K562 (cell line): ENCODE data around the gene MAP3K19. TPM values are rescaled to one million over a fixed set of nuclear protein-coding genes. Genes with fewer than 3 reads are reported as not detected.
A peak's percentile ranks its signal among the peaks of the same experiment; 100 is the strongest.

Experiments used
- ATAC-seq: fragments of 200-7000 bp; cut with Tn5 transposase; 3 replicates; pipeline ENCODE4 v1.9.1; 2020; ENCODE audit warnings: moderate library complexity
- BruUV-seq: library from RNA; stranded (reverse); fragments of 400-500 nt; replicated peaks from 2 replicates; lab custom pipeline; 2021; lab: Mats Ljungman, UMichigan
- CTCF ChIA-PET: fragments of 300-600 bp; formaldehyde crosslinking; extraction: SDS; loops from one replicate; lab custom pipeline; 2021; ENCODE audit warnings: low intra/inter-chr PET ratio; lab: Yijun Ruan, JAX
- POLR2A ChIA-PET: fragments of 300-600, 350-650 bp; sonication (Branson Sonifier 250); formaldehyde crosslinking; extraction: SDS; loops from one replicate; lab custom pipeline; 2021; ENCODE audit warnings: antibody characterized with exemption, inconsistent platforms; lab: Yijun Ruan, JAX
- DNase-seq, 4 experiments: peaks; one replicate each; pipeline versions ENCODE4 v3.0.0 to v3.0.0-alpha.2; 2011 to 2018; ENCODE audit warnings: low spot score in 3 of 4, mixed read lengths in 3 of 4; ENCODE audit errors: extremely low read depth in 1 of 4
- FAIRE-seq: peaks from 2 replicates; lab custom pipeline; 2011; peaks lifted over from hg19 to GRCh38; lab: Jason Lieb, UNC
- H2AFZ ChIP-seq: 2 replicates; pipeline ENCODE4 v1.6.0; 2011; ENCODE audit warnings: low read depth, low read length, control low read depth, inconsistent platforms
- H3K27ac ChIP-seq: fragments of 200-600 bp; 3 replicates; pipeline ENCODE4 v1.8.0; 2011; ENCODE audit warnings: low read depth, mild to moderate bottlenecking, control low read depth, inconsistent platforms, low read length, moderate library complexity, mixed read lengths; ENCODE audit errors: extremely low read depth
- H3K27me3 ChIP-seq, 2 experiments: fragments of 300-600 bp in 1 of 2; 2 replicates in 1 of 2; 3 replicates in 1 of 2; pipeline versions ENCODE4 v1.6.0 to v1.8.0; 2011; ENCODE audit warnings: inconsistent platforms in 2 of 2, low read length in 2 of 2, mild to moderate bottlenecking in 1 of 2, mixed read lengths in 1 of 2, moderate library complexity in 1 of 2; ENCODE audit not compliant: control insufficient read depth in 2 of 2, insufficient read depth in 2 of 2
- H3K36me3 ChIP-seq: fragments of 300-600 bp; 3 replicates; pipeline ENCODE4 v1.8.0; 2011; ENCODE audit warnings: mild to moderate bottlenecking, low read length, inconsistent platforms; ENCODE audit not compliant: control insufficient read depth, insufficient read depth
- H3K4me1 ChIP-seq, 2 experiments: fragments of 200-600 bp in 1 of 2; replicated peaks in 1 of 2; 2 replicates in 1 of 2; 3 replicates in 1 of 2; pipeline versions ENCODE4 v1.5.1 to v1.8.0; 2011; ENCODE audit warnings: inconsistent platforms in 2 of 2, low read length in 2 of 2, mild to moderate bottlenecking in 1 of 2, mixed read lengths in 1 of 2, moderate library complexity in 1 of 2; ENCODE audit not compliant: control insufficient read depth in 2 of 2, insufficient read depth in 2 of 2
- H3K4me2 ChIP-seq: 2 replicates; pipeline ENCODE4 v1.6.1; 2011; ENCODE audit warnings: low read length, control low read depth, inconsistent platforms, mixed read lengths; ENCODE audit not compliant: insufficient read depth
- H3K4me3 ChIP-seq: fragments of 200-600 bp; sonication (generic), shearing (Covaris generic); 2 replicates; pipeline ENCODE4 v1.5.1; 2016; ENCODE audit warnings: control low read depth, inconsistent platforms
- H3K79me2 ChIP-seq: fragments of 200-600 bp; 3 replicates; pipeline ENCODE4 v1.8.0; 2011; ENCODE audit warnings: low read length, inconsistent platforms; ENCODE audit not compliant: control insufficient read depth, insufficient read depth
- H3K9ac ChIP-seq, 2 experiments: 2 replicates each; pipeline versions ENCODE4 v1.6.0 to v1.6.1; 2011; ENCODE audit warnings: low read depth in 2 of 2, low read length in 2 of 2, control low read depth in 1 of 2, inconsistent platforms in 1 of 2, mild to moderate bottlenecking in 1 of 2, mixed read lengths in 1 of 2; ENCODE audit not compliant: insufficient read depth in 1 of 2
- H3K9me1 ChIP-seq: one replicate; pipeline ENCODE4 v1.6.0; 2011; ENCODE audit warnings: inconsistent platforms, mild to moderate bottlenecking, low read length, moderate library complexity; ENCODE audit not compliant: control insufficient read depth, insufficient read depth
- H3K9me3 ChIP-seq: replicated peaks from 2 replicates; pipeline ENCODE4 v1.5.1; 2011; ENCODE audit warnings: low read depth, low read length, inconsistent platforms; ENCODE audit not compliant: control insufficient read depth, insufficient read depth
- H4K20me1 ChIP-seq: replicated peaks from 2 replicates; pipeline ENCODE4 v1.6.1; 2011; ENCODE audit warnings: low read length, inconsistent platforms, mixed read lengths; ENCODE audit not compliant: control insufficient read depth, insufficient read depth
- OTX1 ChIP-seq: fragments of 450-650 bp; formaldehyde crosslinking; IDR thresholded peaks from 2 replicates; pipeline ENCODE4 v1.4.0; 2022; ENCODE audit warnings: mild to moderate bottlenecking
- ZFP36 ChIP-seq: fragments of 150-350 bp; IDR thresholded peaks from 2 replicates; pipeline ENCODE4 v1.6.1; 2018; ENCODE audit warnings: low read length, low read depth; ENCODE audit not compliant: partially characterized antibody
- WGBS: fragments of 100-300 bp; shearing (Covaris generic); methylation state at CpG from one replicate; pipeline ENCODE4 v1.1.6; 2016; ENCODE audit warnings: low coverage, mixed read lengths; ENCODE audit not compliant: insufficient coverage; ENCODE audit errors: missing lambda C conversion rate; 5-methylcytosine and 5-hydroxymethylcytosine counted together
- in situ Hi-C: fragments of 300-500 bp; cut with MboI; formaldehyde crosslinking; loops from 4 replicates; pipeline ENCODE4 v1.15.0; 2018; ENCODE audit warnings: inconsistent platforms, mixed read lengths
- intact Hi-C: fragments of 100-400 bp; cut with micrococcal nuclease; formaldehyde crosslinking; loops from 2 replicates; pipeline ENCODE4 v1.14.2; 2022
- polyA plus RNA-seq, 8 experiments: library from polyadenylated mRNA; depleted of rRNA in 4 of 8; stranded (reverse) in 5 of 8; unstranded in 3 of 8; fragments of >200 nt; fragmentation: Nextera tagmentation in 2 of 8; fragmentation: Illumina TruSeq in 1 of 8; extraction: Ambion mirVana in 2 of 8; extraction: Trizol in 1 of 8; gene quantifications; 2 replicates each; pipeline versions ENCODE4 v1.2.1 to v1.2.3, GENCODE V29; 2011 to 2014; ENCODE audit warnings: inconsistent platforms in 1 of 8, missing spikeins in 1 of 8
- total RNA-seq, 7 experiments: library from RNA; depleted of rRNA in 6 of 7; stranded (reverse); fragments of >200 nt in 6 of 7; fragmentation: Illumina TruSeq in 2 of 7; extraction: Trizol in 2 of 7; gene quantifications; 2 replicates each; pipeline versions ENCODE4 v1.2.1 to v1.2.3, GENCODE V29; 2011 to 2021; ENCODE audit warnings: low replicate concordance in 1 of 7
- TF ChIP-seq, protein P1 (sequence below): fragments of 250-450 bp; sonication (Bioruptor Pico); IDR thresholded peaks from 2 replicates; pipeline ENCODE4 v1.8.0; 2022; ENCODE audit warnings: inconsistent platforms, mild to moderate bottlenecking, moderate library complexity, borderline replicate concordance

The MAP3K19 gene
- total and polyA plus RNA-seq, 9 of the 15 experiments (the other 6 are each of a cell fraction or from before 2014, with no cell fraction given): 0.29 TPM; not detected in 8

DNA sequence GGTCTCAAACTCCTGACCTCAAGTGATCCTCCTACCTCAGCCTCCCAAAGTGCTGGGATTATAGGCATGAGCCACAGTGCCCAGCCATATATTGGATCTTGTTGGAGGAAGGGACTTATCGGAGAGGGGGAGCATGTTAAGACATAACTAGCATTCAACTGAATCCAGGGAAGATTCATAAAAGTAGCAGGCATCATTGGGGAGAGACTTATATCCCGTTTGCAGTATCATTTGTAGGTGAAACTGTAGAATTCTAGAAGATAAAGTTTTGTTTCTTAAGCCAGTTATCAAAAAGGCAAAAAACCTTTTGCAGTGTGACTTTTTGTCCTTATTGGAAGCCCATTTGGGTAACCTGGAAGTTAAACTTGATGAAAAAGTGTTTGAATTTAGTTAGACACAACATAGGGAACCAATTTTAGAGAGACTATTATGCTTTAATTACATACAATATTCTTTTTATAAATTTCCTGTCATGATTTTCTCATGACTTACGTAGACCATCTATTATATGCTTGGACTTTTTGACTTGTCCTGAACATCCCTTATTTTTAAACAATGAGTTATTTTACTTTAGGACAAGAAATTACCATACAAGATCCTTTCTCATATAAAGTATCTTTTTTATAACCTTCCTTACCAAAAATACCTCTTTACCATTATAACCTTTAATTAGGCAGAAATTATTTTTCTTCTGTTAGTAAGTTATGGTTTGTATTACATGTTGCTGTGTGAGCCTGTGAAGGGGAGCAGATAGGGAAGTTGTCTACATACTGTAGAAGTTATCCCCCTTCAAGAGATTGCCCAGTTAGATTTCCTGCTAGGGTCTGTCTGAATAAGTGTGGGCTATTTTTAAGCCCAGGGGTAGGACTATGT, 25.1 kb upstream of the MAP3K19 start:
- Histone ChIP-seq H2AFZ (no peak overlapping the region), H4K20me1 (no peaks in the 10 kb centered on the region; the same call in 1 of the 2 replicates), H3K4me2 (no peak overlapping the region), H3K79me2 (peaks cover 31% of the 10 kb centered on the region), H3K36me3 (peaks cover 3% of the 10 kb centered on the region; the same call in 1 of the 3 replicates), H3K27ac (no peak overlapping the region), H3K9me3 (no peaks in the 10 kb centered on the region), H3K27me3 (no peaks in the 10 kb centered on the region), H3K9ac (no peak overlapping the region), H3K9me1 (no peaks in the 10 kb centered on the region), H3K4me1 (no peaks in the 10 kb centered on the region), H3K4me3 (no peak overlapping the region)
- in situ Hi-C loops: no loop called here
- WGBS: 92% methylated on average over 3 of the region's 3 CpGs
- ChIA-PET CTCF (no interaction called here), POLR2A (no interaction called here)
- no TSS peak for BruUV-seq
- FAIRE-seq (no peak), DNase-seq (no peak), ATAC-seq (0 out of 3 replicates have a peak, but pooled peaks have one; percentile 18)
- TF ChIP-seq ZFP36 (peak; percentile 62), OTX1 (CRISPR knock-in tag) (no peak)
- TF ChIP-seq, protein P1, sequence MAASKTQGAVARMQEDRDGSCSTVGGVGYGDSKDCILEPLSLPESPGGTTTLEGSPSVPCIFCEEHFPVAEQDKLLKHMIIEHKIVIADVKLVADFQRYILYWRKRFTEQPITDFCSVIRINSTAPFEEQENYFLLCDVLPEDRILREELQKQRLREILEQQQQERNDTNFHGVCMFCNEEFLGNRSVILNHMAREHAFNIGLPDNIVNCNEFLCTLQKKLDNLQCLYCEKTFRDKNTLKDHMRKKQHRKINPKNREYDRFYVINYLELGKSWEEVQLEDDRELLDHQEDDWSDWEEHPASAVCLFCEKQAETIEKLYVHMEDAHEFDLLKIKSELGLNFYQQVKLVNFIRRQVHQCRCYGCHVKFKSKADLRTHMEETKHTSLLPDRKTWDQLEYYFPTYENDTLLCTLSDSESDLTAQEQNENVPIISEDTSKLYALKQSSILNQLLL: no peak
- intact Hi-C loops: no loop called here
